Activated CD4-positive, alpha-beta T cell treated with anti-CD3 and anti-CD28 coated beads, Interleukin-2, Interleukin-4, amounts not matched to agents 100 ng/mL and 50 ng/mL, durations not matched to agents 16 hours and 8 hours (primary cell): Measurements from ENCODE around the gene PRG3.

Source experiments
- DNase-seq: peaks from one replicate; pipeline ENCODE4 v3.0.0-alpha.2; 2020; ENCODE audit warnings: low spot score

The PRG3 gene

DNA sequence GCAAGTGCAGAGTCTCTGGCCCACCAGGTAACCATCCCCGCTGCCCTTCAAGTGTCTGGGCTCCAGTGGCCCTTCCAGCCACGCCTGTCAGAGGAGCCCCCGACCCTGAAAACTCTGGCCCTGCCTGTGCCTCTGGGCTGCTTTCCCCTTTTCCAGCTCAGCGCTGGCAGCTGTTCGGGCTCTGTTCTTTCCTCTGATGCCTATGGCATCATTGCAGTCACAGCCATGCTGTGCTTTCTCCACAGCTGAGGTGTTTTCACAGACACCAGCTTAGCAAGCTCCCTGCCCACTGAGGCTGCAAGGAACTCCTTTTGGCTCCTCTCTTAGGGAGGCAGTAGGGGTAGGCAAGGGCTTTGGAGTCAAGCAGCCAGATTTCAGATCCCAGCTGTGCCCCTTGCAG, 21.6 kb downstream of the PRG3 start:
- no peak for DNase-seq

- no peak for DNase-seq
Observed at GRCh38 chr11:57358991-57359390, 22.0 kb downstream of the PRG3 start.

GRCh38 chr11:57358543-57358961, 22.4 kb downstream of the PRG3 start:
- DNase-seq, result no peak

DNA sequence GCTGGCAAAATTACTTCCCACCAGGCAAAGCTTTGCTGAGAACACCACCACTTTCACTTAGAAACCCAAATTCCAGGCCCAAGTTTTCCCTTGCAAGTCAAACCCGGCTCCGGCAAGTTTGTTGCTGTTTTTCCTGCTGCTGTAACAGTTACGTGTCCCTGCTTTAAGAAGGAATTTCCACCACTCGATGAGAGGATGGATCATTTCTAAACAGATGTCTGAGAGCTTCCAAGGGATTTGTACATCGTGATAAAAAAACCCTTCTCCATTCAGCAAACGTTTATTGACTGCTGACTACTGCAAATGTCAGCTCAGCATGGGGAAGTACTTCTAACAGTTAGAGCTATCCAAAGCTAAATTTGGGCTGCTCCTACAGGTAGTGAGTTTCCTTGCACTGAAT, 23.1 kb downstream of the PRG3 start:
- DNase-seq, result no peak

- no peak for DNase-seq
Observed at GRCh38 chr11:57357310-57357709, 23.6 kb downstream of the PRG3 start.

DNA sequence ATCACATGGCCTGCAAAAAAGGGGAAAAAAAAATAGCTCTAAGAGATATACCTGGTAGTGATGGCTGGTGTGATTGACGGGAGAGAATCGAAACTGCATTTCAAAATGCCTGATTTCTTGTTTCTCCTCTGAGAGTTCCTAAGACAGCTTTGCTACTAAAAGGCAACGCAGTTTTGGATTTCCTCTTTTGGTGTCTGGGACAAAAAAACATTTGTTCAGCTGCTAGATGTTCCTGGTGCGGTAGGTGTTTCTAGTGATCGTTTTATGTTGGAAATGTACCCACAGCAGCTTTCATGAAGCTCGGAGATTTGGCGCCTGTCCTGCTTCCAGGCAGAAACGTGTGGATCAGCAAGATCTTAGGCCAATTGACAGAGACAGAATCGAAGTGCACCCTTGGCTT, 24.7 kb downstream of the PRG3 start:
- DNase-seq, result no peak

GRCh38 chr11:57354699-57355098, 26.3 kb downstream of the PRG3 start:
- DNase-seq, result no peak

- DNase-seq, result no peak
Observed at GRCh38 chr11:57353852-57354251, 27.1 kb downstream of the PRG3 start.

- DNase-seq, result no peak
Observed at GRCh38 chr11:57353446-57353845, 27.5 kb downstream of the PRG3 start.

GRCh38 chr11:57353036-57353435, 27.9 kb downstream of the PRG3 start:
- no peak for DNase-seq

DNA sequence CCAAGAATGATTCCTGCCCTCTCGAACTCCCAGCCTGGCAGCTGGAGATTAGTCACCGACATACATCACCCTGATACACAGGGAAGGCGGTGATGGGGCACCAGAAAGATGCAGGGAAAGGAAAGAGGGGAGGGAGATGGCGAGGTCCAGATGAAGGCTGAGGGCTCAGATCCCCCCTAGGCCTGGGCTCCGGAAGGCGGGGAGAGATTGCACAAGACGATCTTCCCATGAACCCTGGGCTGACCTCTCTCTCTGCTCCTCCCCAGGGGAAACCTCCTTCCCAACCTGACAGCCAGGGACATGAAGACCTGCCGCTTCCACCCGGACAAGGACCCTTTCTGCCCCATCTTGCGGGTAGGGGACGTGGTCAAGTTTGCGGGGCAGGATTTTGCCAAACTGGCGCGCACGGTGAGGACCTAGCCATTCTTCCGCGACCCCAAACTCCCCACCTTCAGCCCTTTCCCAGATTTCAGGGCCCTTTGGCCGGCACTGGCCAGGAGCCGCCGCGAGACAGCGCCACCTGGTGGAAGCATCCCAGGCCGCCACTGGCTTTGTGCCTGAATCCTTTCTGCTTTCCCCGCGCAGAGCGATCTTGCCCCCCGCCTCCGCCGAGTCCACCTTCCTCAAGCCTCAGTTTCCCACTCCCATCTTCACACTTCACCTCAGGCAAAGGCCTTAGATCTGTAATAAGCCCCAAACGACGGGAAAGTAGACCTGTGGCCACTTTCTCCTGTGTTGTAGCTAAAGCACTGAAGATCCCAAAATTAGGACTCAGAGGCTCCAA, 31.3 kb downstream of the PRG3 start:
- peak; percentile 50 for DNase-seq

DNA sequence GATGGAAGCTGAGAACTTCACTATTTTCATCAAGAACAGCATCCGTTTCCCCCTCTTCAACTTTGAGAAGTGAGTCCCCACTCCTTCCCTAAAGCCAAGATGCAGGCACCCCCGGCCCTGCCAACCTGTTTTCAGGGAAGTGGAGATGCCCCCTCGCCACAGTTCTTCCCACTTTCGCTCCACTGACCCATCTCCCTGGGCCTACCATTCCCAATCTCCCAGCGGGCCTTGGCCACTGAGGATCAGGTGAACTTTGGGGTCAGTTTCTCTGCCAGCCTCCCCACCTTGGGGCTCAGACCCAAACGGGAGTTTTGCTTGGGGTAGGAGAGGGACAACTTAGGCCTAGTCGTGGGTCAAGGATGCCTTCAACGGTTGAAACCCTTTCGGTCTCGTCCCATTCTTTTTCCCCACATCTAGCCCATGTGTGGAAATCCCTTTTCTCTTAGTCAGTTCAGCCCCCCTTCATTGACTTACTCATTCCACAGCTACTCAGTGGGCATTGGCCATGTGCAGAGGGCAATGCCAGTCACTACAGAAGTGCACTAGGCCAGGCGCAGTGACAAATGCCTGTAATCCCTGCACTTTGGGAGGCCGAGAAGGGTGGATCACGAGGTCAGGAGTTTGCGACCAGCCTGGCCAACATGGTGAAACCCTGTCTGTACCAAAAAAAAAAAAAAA, 32.2 kb downstream of the PRG3 start:
- no peak for DNase-seq

DNA sequence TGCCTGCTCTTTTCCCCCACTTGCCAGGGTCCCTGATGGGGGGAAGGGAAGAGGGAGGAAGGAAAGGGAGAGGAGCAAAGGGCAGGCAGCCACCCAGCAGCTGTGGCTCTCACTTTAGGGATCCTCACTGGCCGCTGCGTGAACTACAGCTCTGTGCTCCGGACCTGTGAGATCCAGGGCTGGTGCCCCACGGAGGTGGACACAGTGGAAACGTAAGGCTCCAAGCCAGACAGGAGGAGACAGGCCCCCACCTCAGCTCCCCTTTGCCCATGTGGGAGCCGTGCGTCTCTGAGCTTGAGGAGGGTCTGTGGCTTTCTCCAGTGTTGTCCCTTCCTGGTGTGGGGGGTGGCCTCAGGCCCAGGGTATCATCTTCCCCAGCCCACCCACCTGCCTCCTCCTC, 32.9 kb downstream of the PRG3 start:
- no peak for DNase-seq

DNA sequence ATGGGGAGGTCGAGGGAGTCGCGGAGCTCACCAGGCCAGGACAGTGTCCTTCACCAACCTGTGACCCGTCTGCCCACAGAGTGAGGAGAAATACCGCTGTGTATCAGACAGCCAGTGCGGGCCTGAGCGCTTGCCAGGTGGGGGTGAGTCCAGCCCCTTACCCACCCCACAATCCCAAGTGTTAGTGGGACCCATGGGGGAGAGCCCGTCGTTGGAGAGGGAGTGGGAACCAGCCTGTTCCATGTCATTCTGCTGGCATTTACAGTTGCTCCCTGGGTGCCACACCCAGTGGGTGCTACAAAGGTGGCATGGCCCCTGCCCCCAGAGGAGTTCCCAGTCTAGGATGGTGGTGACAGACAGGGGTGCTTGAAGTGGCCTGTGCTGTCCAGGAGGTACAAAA, 33.6 kb downstream of the PRG3 start:
- DNase-seq, result no peak

DNA sequence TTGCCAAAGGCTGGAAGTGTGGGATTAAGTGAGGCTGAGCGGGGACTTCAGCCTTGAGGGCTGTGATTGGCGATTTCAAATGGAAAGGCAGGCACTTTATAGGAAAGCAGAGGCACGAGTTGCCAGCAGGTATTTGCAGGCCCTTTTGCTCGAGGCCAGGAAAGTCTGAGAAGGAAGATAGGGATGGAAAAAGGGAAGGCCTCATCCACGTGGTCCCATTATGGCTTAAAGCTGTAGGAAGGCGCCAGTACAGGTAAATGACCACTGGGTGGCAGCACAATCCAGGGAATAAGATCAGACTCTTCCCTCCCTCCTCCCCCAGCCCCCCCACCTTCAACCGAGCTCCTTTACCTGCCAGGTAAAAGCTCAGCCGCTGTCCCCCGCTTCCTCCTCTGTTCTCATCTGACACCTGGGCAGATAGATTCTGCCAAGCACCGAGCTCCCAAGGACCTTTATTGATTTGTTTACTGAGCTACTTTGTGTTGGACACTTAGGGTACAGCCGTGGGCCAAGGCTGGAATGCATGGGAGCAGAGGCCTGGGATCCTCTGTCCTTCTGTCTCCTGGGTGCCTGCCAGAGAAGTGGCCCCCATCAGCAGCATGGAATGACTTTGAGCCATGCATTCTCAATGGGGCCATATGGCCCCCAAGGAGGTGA, 35.3 kb downstream of the PRG3 start:
- peak; percentile 68 for DNase-seq

GRCh38 chr11:57344826-57345225, 36.1 kb downstream of the PRG3 start:
- DNase-seq, result no peak

DNA sequence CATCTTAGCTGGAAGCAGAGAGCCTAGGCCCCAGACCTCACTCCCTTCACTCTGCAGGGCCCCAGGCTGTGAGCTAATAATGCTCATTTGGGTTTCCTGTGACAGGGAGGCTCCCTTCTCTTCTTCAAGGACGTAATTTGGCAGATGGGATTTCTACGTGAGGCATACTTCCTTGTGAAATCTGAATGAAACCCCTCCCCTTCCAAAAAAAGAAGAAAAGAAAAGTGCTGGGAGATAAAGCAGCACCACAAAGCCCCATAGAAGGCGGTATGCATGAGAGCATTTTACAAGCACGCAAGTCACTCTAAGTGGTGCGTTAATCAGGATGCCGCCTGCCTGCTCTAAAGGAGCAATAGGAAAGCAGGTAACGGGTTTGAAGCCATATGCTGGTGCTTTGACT, 37.1 kb downstream of the PRG3 start:
- DNase-seq, result no peak

DNA sequence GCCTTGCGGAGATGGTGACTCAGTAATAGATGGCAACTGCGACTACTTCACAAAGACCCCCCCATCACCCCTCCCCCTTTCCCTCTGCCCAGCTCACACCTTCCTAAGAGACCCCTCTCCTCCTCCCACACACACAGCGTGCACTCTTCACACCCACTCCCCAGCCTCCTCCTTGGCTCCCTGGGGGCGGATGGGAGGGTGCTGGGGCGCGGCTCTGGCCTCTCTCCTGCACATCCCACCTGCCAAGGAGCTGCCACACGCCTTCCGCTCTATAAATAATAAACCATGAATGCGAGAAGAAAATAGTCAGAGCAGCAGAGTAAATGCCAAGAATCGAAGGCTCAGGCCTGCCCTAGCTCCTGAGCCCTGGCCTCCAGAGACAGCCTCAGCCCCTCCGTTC, 38.2 kb downstream of the PRG3 start:
- DNase-seq, result no peak

- no peak for DNase-seq
Observed at GRCh38 chr11:57341250-57341808, 39.6 kb downstream of the PRG3 start.

DNA sequence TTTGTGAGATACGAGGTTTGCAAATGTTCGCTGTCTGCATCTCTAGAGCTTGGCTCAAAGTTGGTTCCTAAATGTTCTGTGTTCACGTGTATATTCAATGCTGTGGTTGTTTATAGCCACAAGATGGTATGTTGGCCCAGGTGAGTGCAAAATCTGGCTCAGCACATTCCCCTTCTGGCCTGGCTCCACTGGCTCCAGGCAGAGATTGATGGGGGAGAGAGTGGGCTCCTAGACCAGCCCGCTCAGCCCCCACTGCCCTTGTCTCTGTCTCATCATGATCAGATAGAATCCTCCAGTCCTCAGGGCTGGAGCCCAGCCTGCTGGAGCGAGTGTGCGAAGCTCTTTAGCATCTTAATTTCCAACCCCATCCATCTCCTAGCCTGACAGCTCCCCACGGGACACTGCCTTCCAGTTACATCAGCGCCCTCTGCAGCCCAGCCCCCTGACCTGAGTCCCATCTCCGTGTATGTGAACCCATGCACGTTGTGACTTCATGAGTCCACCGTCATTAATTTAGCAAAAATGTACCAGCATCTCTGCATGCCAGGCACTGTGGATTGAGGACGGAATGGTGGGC, 40.8 kb downstream of the PRG3 start:
- DNase-seq, result no peak

DNA sequence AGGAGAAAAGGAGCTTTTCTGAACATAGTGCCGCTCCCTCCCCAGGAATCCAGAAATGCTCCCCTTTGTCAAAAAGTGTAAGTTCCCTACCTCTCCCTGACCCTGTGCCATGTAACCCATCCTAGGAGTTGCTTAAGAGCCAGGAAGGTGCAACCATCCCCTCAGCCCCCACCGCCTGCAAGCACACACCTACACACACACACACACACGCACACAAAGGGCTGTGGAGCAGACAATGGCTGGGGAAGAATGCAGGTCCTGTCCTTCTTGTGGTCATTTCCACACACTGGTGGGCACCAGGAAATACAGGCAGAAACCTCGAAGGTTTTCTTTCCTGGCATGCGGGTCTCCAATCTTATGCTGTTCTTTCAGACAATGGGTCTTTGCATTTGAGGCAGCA, 41.6 kb downstream of the PRG3 start:
- DNase-seq, result no peak

DNA sequence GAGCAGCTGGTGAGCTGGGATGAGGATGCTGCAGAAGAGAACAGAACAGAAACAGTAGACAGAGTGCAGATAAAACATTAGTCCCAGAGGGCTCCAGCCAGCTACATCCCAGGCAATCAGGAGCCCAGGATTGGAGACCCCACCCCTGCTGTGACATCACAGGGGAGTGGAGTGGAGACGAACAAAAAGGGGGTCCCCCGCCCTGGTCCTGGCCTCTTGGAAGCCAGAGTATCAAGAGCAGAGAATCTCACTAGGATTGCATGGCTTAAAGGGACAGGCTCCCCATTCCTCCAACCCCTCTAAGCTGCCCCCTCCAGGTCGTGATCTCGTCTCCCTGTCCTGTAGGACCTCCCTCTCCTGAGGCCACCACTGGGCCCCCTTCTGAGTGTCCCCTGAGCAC, 42.8 kb downstream of the PRG3 start, which contains the start of gene P2RX3:
Gene P2RX3 (plus strand): TSS at position 211 of the 400 bp plus-strand sequence. CDS start 199 bp downstream, outside the sequence.
- DNase-seq, result no peak
